ENCODE results near the gene GEN1. TPM values are rescaled to one million over a fixed set of nuclear protein-coding genes. Genes with fewer than 3 reads are reported as not detected.

GEN1 gene
- total RNA-seq, 1 donor = 10.7 TPM

DNA sequence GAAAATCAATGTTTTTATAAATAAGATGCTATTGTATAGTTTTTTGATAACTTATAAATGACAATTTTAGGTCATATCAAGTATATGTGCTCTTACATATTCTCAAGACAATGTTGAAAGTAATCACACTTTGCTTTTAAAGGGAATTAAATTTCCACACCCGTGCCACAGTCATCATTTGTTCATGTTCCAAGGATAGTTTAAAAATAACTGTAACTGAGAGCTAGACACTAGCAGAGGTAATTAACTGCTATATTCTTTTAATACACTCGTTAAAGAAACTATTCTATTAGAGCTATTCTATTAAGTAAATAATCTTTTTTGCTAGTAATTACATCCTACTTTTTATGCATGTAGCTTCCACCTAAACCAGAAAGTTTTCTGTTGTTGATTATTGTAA, 18.0 kb downstream of the GEN1 start:
- Histone ChIP-seq H3K27me3 (ENCODE audit: insufficient read depth, low read length) (no peaks in the 10 kb centered on the region), H3K4me1 (ENCODE audit: insufficient read depth, low read length) (no peaks in the 10 kb centered on the region), H3K4me3 (ENCODE audit: low read length) (no peak overlapping the region), H3K9me3 (ENCODE audit: low read depth, low read length) (no peaks in the 10 kb centered on the region)

DNA sequence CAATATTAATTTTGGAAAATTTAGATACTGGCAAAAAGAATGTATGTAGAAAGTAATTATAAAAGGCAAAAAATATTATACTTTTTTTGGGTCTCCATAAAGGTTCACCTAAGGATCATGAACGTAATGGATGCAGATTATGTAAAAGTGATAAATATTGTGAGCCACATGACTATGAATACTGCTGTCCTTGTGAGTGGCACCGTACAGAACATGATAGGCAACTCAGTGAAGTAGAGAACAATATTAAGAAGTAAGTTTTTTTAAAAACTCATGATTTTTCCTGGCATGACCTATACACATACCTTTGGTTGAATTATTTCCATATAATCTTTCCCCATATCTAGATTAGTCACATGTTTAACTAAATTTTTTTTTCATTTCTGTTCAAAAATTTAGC, 18.6 kb downstream of the GEN1 start:
- H3K9me3 ChIP-seq (ENCODE audit: low read depth, low read length) = no peaks in the 10 kb centered on the region
- H3K4me3 ChIP-seq (ENCODE audit: low read length) = no peak overlapping the region
- H3K4me1 ChIP-seq (ENCODE audit: insufficient read depth, low read length) = no peaks in the 10 kb centered on the region
- no peaks in the 10 kb centered on the region for H3K27me3 ChIP-seq (ENCODE audit: insufficient read depth, low read length)

DNA sequence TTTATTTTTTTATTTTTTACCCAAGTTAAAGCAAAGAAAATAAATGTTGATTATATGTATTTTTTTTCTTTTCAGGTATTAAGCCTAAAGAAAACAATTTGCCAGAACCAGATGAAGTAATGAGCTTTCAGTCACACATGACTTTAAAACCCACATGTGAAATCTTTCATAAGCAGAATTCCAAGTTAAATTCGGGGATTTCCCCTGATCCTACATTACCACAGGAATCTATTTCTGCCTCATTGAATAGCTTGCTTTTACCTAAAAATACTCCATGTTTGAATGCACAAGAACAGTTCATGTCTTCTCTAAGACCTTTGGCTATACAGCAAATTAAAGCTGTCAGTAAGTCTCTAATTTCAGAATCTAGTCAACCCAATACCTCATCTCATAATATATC, 26.6 kb downstream of the GEN1 start:
- no peaks in the 10 kb centered on the region for H3K4me1 ChIP-seq (ENCODE audit: insufficient read depth, low read length)
- no peak overlapping the region for H3K4me3 ChIP-seq (ENCODE audit: low read length)
- H3K27me3 ChIP-seq (ENCODE audit: insufficient read depth, low read length) = no peaks in the 10 kb centered on the region
- H3K9me3 ChIP-seq (ENCODE audit: low read depth, low read length) = no peaks in the 10 kb centered on the region

DNA sequence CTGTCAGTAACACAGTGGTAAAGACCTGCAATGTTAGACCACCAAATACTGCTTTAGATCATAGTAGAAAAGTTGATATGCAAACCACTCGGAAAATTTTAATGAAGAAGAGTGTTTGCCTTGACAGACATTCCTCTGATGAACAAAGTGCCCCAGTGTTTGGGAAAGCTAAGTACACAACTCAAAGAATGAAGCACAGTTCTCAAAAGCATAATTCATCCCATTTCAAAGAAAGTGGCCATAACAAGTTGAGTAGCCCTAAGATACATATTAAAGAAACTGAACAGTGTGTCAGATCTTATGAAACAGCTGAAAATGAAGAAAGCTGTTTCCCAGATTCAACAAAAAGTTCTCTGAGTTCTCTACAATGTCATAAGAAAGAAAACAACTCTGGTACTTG, 27.5 kb downstream of the GEN1 start:
- Histone ChIP-seq H3K4me3 (ENCODE audit: low read length) (no peak overlapping the region), H3K9me3 (ENCODE audit: low read depth, low read length) (no peaks in the 10 kb centered on the region), H3K4me1 (ENCODE audit: insufficient read depth, low read length) (no peaks in the 10 kb centered on the region), H3K27me3 (ENCODE audit: insufficient read depth, low read length) (no peaks in the 10 kb centered on the region)

DNA sequence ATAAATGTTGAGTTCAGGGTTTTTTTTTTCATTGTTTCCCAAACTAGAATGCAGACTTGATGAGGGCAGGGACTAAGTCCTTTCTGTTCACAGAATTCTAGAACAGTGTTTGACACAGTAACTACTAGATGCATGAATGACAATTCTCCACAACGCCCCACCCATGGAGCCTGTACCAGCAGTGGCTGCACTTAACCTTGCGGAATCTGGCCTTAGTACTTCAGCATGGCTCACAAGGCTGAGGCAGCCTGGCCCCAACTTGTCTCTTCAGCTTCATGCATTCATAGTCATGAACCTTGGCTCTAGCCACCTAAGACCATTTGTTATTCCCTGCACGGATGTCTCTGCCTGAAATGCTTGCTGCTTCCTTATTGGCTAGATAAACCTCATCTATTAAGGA, 32.8 kb downstream of the GEN1 start:
- H3K4me1 ChIP-seq (ENCODE audit: insufficient read depth, low read length) = no peaks in the 10 kb centered on the region
- H3K9me3 ChIP-seq (ENCODE audit: low read depth, low read length) = no peaks in the 10 kb centered on the region
- no peak overlapping the region for H3K4me3 ChIP-seq (ENCODE audit: low read length)

DNA sequence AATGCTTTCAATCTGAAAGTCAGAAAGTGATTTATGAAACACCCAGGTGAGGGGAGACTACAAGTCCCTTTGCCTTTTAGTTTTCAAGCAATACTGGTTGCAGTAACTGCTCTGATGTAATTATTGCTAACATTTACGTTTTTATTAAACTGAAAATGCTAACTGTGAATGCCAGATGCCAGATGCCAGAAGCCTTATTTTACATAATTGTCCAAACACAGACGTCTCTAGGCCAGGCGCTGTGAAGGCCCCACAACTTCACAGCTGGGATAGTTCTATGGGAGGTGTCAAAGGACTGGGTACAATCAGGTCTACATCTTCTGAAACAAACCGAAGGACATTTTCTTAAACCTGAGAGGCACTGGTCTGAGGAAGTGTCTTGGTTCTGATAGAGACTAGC, 34.8 kb downstream of the GEN1 start:
- Histone ChIP-seq H3K9me3 (ENCODE audit: low read depth, low read length) (no peaks in the 10 kb centered on the region), H3K27me3 (ENCODE audit: insufficient read depth, low read length) (no peaks in the 10 kb centered on the region), H3K4me1 (ENCODE audit: insufficient read depth, low read length) (no peaks in the 10 kb centered on the region), H3K4me3 (ENCODE audit: low read length) (no peak overlapping the region)

More for the DNA sequence above, 32.8 kb downstream of the GEN1 start:
- no peaks in the 10 kb centered on the region for H3K27me3 ChIP-seq (ENCODE audit: insufficient read depth, low read length)

DNA sequence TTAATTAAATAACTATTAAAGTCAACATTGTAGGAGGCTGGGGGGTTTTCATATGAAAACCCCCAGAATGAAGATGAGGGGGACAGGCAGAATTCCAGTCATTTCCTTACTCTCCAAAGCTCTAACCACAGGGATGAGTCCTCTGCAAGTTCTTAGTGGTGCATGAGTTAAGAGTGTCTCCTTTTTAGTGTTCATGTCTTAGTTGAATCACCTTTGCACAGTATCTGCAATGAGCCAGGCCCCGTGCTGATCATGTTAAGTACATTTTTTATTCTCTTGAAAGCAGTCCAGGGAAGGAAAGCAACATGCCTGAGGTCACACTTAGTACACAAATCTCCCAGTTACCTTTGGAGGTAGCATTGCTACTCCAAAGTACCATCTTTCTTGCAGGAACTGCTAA, 36.6 kb downstream of the GEN1 start:
- H3K27me3 ChIP-seq (ENCODE audit: insufficient read depth, low read length) = no peaks in the 10 kb centered on the region
- H3K4me1 ChIP-seq (ENCODE audit: insufficient read depth, low read length) = no peaks in the 10 kb centered on the region
- no peak overlapping the region for H3K4me3 ChIP-seq (ENCODE audit: low read length)
- no peaks in the 10 kb centered on the region for H3K9me3 ChIP-seq (ENCODE audit: low read depth, low read length)

DNA sequence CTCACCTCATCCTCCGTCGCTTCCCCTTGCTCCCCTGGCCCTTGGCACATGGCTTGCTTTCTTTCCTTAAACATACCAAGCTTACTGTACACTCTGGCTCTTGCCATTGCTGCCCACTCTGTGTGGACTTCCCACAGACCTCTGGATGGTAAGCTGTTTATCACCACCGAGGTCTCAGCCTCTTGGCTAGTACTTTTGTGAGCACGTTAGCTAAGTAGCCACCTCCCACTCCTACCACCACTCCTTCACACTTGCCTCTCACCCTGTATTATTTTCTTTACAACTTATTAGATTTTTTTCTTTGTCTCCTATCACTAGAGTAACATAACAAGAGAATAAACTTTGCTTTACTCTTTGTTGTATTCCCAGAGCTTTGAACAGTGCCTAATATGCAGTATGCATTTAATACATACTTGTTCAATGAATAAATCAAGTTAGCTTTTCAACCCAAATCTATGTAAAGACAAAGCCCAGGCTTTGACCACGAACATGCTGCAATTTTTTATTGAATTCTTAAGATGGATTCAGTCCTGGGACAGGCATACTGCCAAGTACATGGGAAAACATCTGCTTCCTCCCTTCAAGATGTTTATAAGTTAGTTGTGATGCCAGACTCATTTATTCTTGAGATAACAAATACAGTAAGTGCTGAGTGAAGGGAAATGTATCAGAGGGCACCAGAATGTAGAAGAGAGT, 37.3 kb downstream of the GEN1 start:
- no peaks in the 10 kb centered on the region for H3K4me1 ChIP-seq (ENCODE audit: insufficient read depth, low read length)
- H3K4me3 ChIP-seq (ENCODE audit: low read length) = no peak overlapping the region
- no peaks in the 10 kb centered on the region for H3K9me3 ChIP-seq (ENCODE audit: low read depth, low read length)
- no peaks in the 10 kb centered on the region for H3K27me3 ChIP-seq (ENCODE audit: insufficient read depth, low read length)

DNA sequence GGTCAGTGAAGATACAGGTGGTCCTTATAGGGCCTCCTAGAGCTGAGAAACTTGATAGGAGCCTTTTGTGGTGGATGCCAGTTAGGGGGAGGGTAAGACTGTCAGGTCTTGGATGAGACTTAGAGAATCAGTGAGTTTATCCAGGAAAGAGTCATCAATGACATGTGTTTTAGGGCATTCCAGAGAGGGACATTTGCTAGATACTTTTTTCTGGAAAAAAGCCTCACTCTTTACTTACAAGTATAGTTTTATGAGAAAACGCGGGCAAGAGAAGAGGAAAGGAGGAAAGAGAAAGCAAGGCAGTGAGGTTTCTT, 37.8 kb downstream of the GEN1 start:
- no peaks in the 10 kb centered on the region for H3K9me3 ChIP-seq (ENCODE audit: low read depth, low read length)
- H3K4me1 ChIP-seq (ENCODE audit: insufficient read depth, low read length) = no peaks in the 10 kb centered on the region
- H3K4me3 ChIP-seq (ENCODE audit: low read length) = no peak overlapping the region
- no peaks in the 10 kb centered on the region for H3K27me3 ChIP-seq (ENCODE audit: insufficient read depth, low read length)

DNA sequence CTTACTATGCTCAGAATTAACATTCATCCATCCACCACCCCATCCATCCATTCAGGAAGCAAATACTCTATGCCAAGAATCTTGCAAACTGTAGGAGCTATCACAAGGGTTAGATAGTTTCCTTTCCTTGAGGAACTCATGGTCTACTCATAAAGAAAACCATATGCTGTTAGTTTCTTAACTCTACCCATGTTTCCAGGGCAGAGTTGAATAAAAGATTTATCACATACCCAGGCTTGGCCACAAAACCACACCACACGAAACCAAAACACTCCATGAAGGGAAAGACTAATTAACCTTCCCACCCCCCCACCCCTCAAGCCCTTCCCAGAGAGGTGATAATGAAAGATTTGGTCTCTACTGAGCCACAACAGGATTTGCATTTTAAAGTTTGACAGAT, 38.6 kb downstream of the GEN1 start:
- Histone ChIP-seq H3K4me3 (ENCODE audit: low read length) (no peak overlapping the region), H3K27me3 (ENCODE audit: insufficient read depth, low read length) (no peaks in the 10 kb centered on the region), H3K9me3 (ENCODE audit: low read depth, low read length) (no peaks in the 10 kb centered on the region), H3K4me1 (ENCODE audit: insufficient read depth, low read length) (no peaks in the 10 kb centered on the region)

DNA sequence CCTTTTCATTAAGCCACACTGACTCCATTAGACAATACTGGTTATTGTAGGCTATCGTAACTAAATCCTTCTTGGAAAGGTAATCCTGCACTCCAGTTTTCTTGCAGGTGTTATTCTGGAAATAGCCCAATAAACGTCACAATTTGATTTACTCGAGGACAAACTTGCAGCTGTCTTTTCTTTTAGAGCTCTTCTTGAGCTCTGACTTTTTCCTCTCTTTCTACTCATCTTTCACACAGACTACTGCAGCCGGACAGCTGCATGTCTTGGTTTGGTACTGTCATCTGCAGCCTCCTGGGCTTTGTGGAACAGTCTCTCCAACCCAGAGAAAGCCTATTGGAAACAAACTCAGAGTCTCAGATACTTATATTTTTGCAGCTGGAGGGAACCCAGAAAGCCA, 39.4 kb downstream of the GEN1 start:
- H3K27me3 ChIP-seq (ENCODE audit: insufficient read depth, low read length) = no peaks in the 10 kb centered on the region
- no peak overlapping the region for H3K4me3 ChIP-seq (ENCODE audit: low read length)
- H3K4me1 ChIP-seq (ENCODE audit: insufficient read depth, low read length) = no peaks in the 10 kb centered on the region
- H3K9me3 ChIP-seq (ENCODE audit: low read depth, low read length) = no peaks in the 10 kb centered on the region

DNA sequence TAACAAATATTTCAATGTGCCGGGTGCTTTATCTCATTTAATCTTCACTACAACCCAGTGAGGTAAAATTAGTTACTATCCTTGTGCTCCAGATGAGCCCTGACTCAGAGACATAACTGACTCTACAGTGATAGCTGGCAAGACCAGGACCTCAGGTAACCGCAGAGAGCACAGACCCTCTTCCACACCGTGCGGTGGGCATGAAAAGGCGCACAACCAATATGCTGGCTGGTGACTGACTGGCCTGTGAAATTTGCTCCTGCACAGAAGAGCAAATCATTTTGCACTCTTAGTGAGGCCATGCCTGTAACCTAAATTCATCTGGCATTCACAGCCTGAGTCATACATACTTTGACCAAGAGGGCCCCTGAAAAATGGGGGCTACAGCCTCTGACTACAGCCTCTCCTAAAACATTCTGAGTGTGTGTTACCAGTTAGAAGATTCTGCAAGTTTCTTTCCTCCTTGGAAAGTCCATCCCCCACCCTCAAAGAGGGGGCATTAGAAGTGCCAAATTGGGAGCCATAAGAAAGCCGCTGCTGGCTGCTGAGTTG, 39.9 kb downstream of the GEN1 start:
- H3K4me3 ChIP-seq (ENCODE audit: low read length) = no peak overlapping the region
- H3K9me3 ChIP-seq (ENCODE audit: low read depth, low read length) = no peaks in the 10 kb centered on the region
- no peaks in the 10 kb centered on the region for H3K4me1 ChIP-seq (ENCODE audit: insufficient read depth, low read length)
- no peaks in the 10 kb centered on the region for H3K27me3 ChIP-seq (ENCODE audit: insufficient read depth, low read length)

DNA sequence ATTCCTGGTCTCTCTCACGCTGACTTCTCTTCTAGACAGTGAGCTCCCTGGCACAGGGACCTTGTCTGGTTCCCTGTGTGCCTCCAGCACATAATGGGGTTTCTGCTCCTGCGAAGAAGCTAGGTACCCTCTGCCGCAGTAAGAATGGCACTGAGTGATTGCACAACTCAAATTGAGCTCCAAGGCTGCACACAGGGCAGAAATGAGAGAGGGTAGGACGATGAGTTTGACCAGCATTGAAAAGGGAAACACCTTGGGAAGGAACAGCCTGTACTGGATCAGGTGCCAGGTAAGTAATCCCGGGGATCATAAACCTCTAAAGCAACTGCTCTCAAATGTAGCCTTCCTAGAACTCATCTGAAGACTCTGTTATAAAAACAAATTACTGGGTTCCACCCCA, 41.4 kb downstream of the GEN1 start:
- Histone ChIP-seq H3K27me3 (ENCODE audit: insufficient read depth, low read length) (no peaks in the 10 kb centered on the region), H3K9me3 (ENCODE audit: low read depth, low read length) (no peaks in the 10 kb centered on the region), H3K4me3 (ENCODE audit: low read length) (no peak overlapping the region), H3K4me1 (ENCODE audit: insufficient read depth, low read length) (no peaks in the 10 kb centered on the region)

DNA sequence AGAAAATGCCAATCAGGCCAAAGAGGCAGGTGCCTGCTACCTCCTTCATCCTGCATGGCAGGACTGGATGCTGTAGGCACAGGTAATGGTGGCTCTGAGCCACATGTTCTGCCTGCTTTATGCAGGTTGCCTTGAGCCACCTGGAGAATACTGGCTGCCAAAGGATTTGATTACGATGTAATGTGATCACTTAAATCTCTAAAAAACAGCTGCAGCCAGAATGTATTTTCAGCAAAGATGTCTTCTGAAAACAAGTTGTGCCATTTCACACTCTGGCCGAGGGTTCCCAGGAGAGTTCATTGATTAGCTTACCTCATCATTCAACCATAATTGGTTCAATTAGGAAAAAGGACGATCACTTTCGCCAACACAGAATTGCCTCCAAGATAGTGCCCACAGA, 44.4 kb downstream of the GEN1 start:
- no peaks in the 10 kb centered on the region for H3K4me1 ChIP-seq (ENCODE audit: insufficient read depth, low read length)
- no peak overlapping the region for H3K4me3 ChIP-seq (ENCODE audit: low read length)
- no peaks in the 10 kb centered on the region for H3K27me3 ChIP-seq (ENCODE audit: insufficient read depth, low read length)
- H3K9me3 ChIP-seq (ENCODE audit: low read depth, low read length) = no peaks in the 10 kb centered on the region

DNA sequence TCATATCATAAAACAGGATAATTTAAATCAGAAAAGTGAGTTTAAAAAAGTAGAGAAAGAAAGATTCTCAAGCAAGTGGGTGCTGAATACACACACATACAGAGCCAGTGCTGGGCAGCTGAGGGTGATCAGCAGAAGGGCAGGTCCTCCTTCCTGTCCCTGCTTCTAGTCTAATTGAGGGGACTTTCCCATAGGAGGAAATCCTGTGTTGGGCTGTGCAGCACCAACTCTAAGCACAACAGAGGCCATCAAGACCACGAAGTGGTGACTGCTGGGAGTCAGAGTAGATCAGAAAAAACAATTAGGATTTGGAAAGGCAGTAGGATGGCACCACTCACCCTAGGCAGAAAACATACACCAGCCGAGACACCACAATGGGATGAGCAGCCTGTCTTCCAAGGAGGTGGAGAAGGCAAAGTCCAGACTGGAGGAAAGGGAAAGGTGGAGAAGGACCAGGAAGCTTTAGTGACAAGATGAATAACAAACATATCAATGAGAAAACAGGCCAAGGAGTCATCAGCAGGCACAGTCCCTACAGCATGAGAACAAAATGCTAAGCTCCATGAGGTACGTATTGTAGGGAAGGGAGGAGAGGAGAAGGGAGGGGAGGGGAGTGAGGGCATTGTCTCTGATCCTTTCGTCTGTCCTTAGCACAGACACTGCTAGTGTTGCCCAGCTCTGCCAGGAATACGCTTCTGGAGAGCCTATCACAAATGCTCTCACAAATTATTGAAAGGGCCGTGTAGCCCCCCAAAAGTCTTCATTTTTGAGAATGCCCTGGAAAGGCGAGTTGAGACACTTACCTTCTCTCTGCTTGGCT, 45.6 kb downstream of the GEN1 start:
- Histone ChIP-seq H3K27me3 (ENCODE audit: insufficient read depth, low read length) (no peaks in the 10 kb centered on the region), H3K4me3 (ENCODE audit: low read length) (no peak overlapping the region), H3K9me3 (ENCODE audit: low read depth, low read length) (no peaks in the 10 kb centered on the region), H3K4me1 (ENCODE audit: insufficient read depth, low read length) (peaks cover 11% of the 10 kb centered on the region)

DNA sequence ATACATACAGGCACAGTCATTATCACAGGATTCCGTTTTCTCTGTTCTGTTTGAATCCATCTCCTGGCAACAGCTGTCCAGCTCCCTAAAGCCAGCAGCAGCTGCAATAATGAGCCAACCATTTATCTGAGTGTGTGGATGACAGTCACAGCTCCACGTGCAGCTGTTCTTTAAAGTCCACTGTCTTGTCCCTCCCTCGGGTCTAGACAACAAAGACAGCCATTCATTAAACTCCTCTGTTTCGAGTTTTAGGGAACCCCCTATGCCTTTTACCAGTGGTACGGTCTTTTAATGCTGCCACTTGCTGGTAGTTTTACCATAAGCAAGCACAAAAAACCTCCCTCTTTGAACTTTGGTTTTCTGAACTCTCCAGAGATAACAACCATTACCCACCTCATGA, 46.3 kb downstream of the GEN1 start:
- H3K27me3 ChIP-seq (ENCODE audit: insufficient read depth, low read length) = no peaks in the 10 kb centered on the region
- H3K4me3 ChIP-seq (ENCODE audit: low read length) = no peak overlapping the region

More for the DNA sequence above, 46.3 kb downstream of the GEN1 start:
- peaks cover 18% of the 10 kb centered on the region for H3K4me1 ChIP-seq (ENCODE audit: insufficient read depth, low read length)
- no peaks in the 10 kb centered on the region for H3K9me3 ChIP-seq (ENCODE audit: low read depth, low read length)
